ENCODE data around the gene PFDN4.

- TF ChIP-seq, protein P1, sequence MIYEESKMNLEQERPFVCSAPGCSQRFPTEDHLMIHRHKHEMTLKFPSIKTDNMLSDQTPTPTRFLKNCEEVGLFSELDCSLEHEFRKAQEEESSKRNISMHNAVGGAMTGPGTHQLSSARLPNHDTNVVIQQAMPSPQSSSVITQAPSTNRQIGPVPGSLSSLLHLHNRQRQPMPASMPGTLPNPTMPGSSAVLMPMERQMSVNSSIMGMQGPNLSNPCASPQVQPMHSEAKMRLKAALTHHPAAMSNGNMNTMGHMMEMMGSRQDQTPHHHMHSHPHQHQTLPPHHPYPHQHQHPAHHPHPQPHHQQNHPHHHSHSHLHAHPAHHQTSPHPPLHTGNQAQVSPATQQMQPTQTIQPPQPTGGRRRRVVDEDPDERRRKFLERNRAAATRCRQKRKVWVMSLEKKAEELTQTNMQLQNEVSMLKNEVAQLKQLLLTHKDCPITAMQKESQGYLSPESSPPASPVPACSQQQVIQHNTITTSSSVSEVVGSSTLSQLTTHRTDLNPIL (CRISPR knock-in tag; IDR thresholded peaks at IDR 0.05; ENCODE audit: low read depth), result no peak
- TF ChIP-seq ZNF565 (CRISPR knock-in tag; conservative IDR thresholded peaks at IDR 0.05; ENCODE audit: low read depth), result no peak
- TF ChIP-seq, protein P2, sequence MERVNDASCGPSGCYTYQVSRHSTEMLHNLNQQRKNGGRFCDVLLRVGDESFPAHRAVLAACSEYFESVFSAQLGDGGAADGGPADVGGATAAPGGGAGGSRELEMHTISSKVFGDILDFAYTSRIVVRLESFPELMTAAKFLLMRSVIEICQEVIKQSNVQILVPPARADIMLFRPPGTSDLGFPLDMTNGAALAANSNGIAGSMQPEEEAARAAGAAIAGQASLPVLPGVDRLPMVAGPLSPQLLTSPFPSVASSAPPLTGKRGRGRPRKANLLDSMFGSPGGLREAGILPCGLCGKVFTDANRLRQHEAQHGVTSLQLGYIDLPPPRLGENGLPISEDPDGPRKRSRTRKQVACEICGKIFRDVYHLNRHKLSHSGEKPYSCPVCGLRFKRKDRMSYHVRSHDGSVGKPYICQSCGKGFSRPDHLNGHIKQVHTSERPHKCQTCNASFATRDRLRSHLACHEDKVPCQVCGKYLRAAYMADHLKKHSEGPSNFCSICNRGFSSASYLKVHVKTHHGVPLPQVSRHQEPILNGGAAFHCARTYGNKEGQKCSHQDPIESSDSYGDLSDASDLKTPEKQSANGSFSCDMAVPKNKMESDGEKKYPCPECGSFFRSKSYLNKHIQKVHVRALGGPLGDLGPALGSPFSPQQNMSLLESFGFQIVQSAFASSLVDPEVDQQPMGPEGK (CRISPR knock-in tag; IDR thresholded peaks at IDR 0.05; ENCODE audit: borderline replicate concordance), result no peak
- TF ChIP-seq ARNTL (CRISPR knock-in tag; IDR thresholded peaks at IDR 0.05; ENCODE audit: borderline replicate concordance, low read depth), result no peak
- TF ChIP-seq ZNF8 (CRISPR knock-in tag; IDR thresholded peaks at IDR 0.05), result no peak
- no peak for TF ChIP-seq ISL1 (CRISPR knock-in tag; IDR thresholded peaks at IDR 0.05)
- no peak for TF ChIP-seq ZFP3 (CRISPR knock-in tag; IDR thresholded peaks at IDR 0.05)
- TF ChIP-seq ZNF70 (CRISPR knock-in tag; IDR thresholded peaks at IDR 0.05), result no peak
- no peak for TF ChIP-seq PPARA (CRISPR knock-in tag; IDR thresholded peaks at IDR 0.05; ENCODE audit: borderline replicate concordance)
- TF ChIP-seq ESRRG (CRISPR knock-in tag; IDR thresholded peaks at IDR 0.05), result no peak
These were observed 23.8 kb upstream of the PFDN4 start for GRCh38 chr20:54184071-54184470.

Data from SK-N-SH treated with all-trans-retinoic acid at 6 μM for 48 hours (cell line).